MCF 10A (cell line): Measurements from ENCODE around the gene RPS3. TPM values are rescaled to one million over a fixed set of nuclear protein-coding genes. Genes with fewer than 3 reads are reported as not detected.

Experiments
- BruUV-seq: library from RNA; stranded (reverse); fragments of 400-500 nt; replicated peaks from 2 replicates; lab custom pipeline; 2021; lab: Mats Ljungman, UMichigan
- CTCF ChIA-PET: fragments of 300-600 bp; sonication (Branson Sonifier 250); formaldehyde crosslinking; extraction: SDS; loops from one replicate; lab custom pipeline; 2021; ENCODE audit warnings: antibody characterized with exemption, inconsistent platforms; lab: Yijun Ruan, JAX
- POLR2A ChIA-PET: fragments of 300-600, 350-650 bp; sonication (Branson Sonifier 250); formaldehyde crosslinking; extraction: SDS; loops from one replicate; lab custom pipeline; 2020; ENCODE audit warnings: antibody characterized with exemption, inconsistent platforms; lab: Yijun Ruan, JAX
- DNase-seq: peaks from one replicate; pipeline ENCODE4 v3.0.0-alpha.2; 2018; ENCODE audit not compliant: unreplicated experiment
- H3K27ac Mint-ChIP-seq: one replicate; pipeline ENCODE4 v1.8.0; 2022; ENCODE audit warnings: mild to moderate bottlenecking, low read depth, mixed read lengths; ENCODE audit not compliant: unreplicated experiment
- H3K27me3 Mint-ChIP-seq: one replicate; pipeline ENCODE4 v1.8.0; 2022; ENCODE audit warnings: mixed read lengths; ENCODE audit not compliant: insufficient read depth, unreplicated experiment
- H3K36me3 Mint-ChIP-seq: one replicate; pipeline ENCODE4 v1.8.0; 2022; ENCODE audit warnings: mild to moderate bottlenecking, moderate library complexity, mixed read lengths; ENCODE audit not compliant: insufficient read depth, unreplicated experiment
- H3K4me1 Mint-ChIP-seq: one replicate; pipeline ENCODE4 v1.8.0; 2022; ENCODE audit warnings: mixed read lengths; ENCODE audit not compliant: insufficient read depth, unreplicated experiment
- H3K4me3 Mint-ChIP-seq: one replicate; pipeline ENCODE4 v1.8.0; 2022; ENCODE audit warnings: mild to moderate bottlenecking, moderate library complexity, mixed read lengths; ENCODE audit not compliant: unreplicated experiment
- H3K9me3 Mint-ChIP-seq: one replicate; pipeline ENCODE4 v1.8.0; 2022; ENCODE audit warnings: mixed read lengths; ENCODE audit not compliant: unreplicated experiment
- intact Hi-C: fragments of 100-400 bp; cut with micrococcal nuclease; formaldehyde crosslinking; loops from 2 replicates; pipeline ENCODE4 v1.14.1; 2022
- total RNA-seq: library from RNA; stranded (reverse); gene quantifications from 2 replicates; pipeline ENCODE4 v1.2.3, GENCODE V29; 2022
- TF ChIP-seq, protein P1 (sequence below): fragments of 200-600 bp; IDR thresholded peaks from one replicate; pipeline ENCODE4 v1.8.0; 2022; ENCODE audit warnings: antibody characterized with exemption, mild to moderate bottlenecking; ENCODE audit not compliant: unreplicated experiment

The RPS3 gene
- total RNA-seq, 1 experiment from 2014 or later, result 3,444 TPM

DNA sequence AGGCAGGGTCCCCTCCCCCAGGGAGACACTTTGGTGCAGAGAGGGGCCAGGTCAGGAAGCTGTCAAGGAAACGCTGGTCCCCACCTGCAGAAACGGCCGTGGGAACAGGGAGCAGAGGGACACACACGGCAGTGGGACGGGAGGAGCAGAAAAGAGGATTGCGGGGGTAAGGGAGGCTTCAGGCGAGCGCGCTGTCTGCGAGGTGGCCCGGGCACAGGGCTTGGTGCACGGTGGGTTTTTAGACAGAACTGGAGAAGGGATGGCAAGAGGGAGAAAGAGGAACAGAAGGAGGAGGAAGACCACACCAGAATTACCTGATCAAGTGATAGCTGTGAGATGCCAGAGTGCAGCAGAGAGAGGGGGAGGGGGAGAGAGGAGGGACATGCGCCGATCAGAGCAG is 39.7 kb downstream of the RPS3 start:
- H3K36me3 Mint-ChIP-seq, result no peaks in the 10 kb centered on the region
- ChIA-PET POLR2A (no interaction called here), CTCF (interaction anchor here (1.2 to 9.4 kb wide), 2 partner anchors 16 to 94 kb away, joined by 3 to 284 read pairs; no protein-coding TSS in a partner anchor)
- TF ChIP-seq, protein P1, sequence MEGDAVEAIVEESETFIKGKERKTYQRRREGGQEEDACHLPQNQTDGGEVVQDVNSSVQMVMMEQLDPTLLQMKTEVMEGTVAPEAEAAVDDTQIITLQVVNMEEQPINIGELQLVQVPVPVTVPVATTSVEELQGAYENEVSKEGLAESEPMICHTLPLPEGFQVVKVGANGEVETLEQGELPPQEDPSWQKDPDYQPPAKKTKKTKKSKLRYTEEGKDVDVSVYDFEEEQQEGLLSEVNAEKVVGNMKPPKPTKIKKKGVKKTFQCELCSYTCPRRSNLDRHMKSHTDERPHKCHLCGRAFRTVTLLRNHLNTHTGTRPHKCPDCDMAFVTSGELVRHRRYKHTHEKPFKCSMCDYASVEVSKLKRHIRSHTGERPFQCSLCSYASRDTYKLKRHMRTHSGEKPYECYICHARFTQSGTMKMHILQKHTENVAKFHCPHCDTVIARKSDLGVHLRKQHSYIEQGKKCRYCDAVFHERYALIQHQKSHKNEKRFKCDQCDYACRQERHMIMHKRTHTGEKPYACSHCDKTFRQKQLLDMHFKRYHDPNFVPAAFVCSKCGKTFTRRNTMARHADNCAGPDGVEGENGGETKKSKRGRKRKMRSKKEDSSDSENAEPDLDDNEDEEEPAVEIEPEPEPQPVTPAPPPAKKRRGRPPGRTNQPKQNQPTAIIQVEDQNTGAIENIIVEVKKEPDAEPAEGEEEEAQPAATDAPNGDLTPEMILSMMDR, result no peak
- H3K9me3 Mint-ChIP-seq, result no peaks in the 10 kb centered on the region
- H3K4me1 Mint-ChIP-seq, result no peaks in the 10 kb centered on the region
- intact Hi-C loops, result no loop called here
- no peak overlapping the region for H3K4me3 Mint-ChIP-seq
- no TSS peak for BruUV-seq
- DNase-seq, result no peak
- H3K27ac Mint-ChIP-seq, result no peak overlapping the region
- no peaks in the 10 kb centered on the region for H3K27me3 Mint-ChIP-seq

DNA sequence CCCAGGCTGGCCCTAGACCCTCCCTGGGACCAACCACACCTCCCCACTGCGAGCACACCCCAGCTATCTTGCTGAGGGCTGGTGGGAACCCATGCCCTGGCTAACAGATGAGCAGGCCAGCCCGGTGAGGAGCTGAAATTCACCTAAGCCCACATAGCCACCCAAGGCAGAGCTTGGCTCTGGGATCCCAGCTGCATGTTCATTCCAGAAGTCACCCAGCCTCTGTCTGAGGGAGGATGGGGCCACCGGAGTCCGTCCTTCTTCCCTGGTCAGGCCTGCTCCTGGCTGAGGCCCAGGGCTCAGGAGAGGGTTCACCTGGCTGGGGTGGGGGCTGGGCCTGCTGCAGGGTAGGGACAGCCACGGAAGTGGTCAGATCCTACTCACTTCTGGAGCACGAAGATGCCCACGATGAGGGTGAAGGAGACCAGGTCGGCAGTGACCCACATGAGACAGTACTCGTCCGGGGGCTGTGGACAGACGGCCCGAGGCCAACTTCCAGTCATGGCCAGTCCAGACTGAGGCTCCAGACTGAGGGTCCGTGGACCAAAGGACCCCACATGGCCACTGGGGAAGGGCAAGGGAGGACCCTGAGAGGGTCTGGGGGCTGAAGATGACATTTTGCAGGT is 40.3 kb downstream of the RPS3 start:
- no peak for DNase-seq
- no peaks in the 10 kb centered on the region for H3K4me1 Mint-ChIP-seq
- H3K27ac Mint-ChIP-seq, result no peak overlapping the region
- H3K27me3 Mint-ChIP-seq, result no peaks in the 10 kb centered on the region
- H3K36me3 Mint-ChIP-seq, result no peaks in the 10 kb centered on the region
- no peaks in the 10 kb centered on the region for H3K9me3 Mint-ChIP-seq
- TF ChIP-seq, protein P1, result no peak
- H3K4me3 Mint-ChIP-seq, result no peak overlapping the region
- intact Hi-C loops, result no loop called here
- ChIA-PET POLR2A (no interaction called here), CTCF (interaction anchor here (0.5 to 9.4 kb wide), 4 partner anchors 17 to 455 kb away, joined by 3 to 284 read pairs (median 3); no protein-coding TSS in a partner anchor)
- no TSS peak for BruUV-seq

DNA sequence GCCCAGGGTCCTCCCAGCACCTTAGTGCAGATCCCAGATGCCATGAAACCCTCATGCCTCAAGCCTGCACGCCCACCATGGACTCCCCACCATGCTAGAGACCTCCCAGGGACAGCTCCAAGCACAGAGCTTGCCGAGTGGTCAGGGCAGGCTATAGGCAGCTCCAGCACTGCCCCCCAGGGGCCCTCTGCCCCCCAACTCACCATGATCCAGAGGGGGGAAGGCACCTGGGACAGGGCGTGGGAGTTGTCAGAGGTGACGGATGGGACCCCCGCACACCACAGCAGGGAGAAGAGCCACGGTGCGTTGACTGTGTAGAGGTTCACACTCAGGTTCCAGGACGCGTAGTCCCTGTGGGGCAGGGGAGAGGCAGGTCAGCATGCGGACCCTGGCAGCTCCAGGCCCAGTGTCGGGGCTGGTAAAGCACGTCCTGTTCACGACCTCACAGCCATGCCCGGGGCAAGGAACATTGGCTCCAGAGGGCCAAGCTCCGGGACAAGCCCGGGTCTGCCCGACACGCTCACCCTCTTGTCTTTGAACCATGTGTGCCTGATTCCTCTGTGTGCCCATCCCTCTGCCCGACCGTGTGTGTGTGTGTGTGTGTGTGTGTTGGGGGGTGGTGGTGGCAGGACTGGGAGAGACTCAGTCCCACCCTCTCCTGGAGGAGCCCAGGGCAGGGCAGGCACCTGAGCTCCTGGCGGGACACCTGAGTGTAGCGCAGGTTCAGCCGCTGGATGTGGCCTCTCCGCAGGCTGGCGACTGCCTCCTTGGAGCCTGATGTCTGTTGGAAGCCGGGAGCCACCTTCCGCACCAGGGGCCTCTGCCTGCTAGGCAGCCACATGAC is 41.9 kb downstream of the RPS3 start:
- ChIA-PET CTCF (interaction anchor here (0.6 to 9.4 kb wide), 5 partner anchors 17 to 92 kb away, joined by 4 to 284 read pairs (median 4); no protein-coding TSS in a partner anchor), POLR2A (no interaction called here)
- no peak for DNase-seq
- intact Hi-C loops, result no loop called here
- BruUV-seq, result no TSS peak
- no peak overlapping the region for H3K27ac Mint-ChIP-seq
- TF ChIP-seq, protein P1, result no peak
- no peaks in the 10 kb centered on the region for H3K4me1 Mint-ChIP-seq
- H3K27me3 Mint-ChIP-seq, result no peaks in the 10 kb centered on the region
- H3K36me3 Mint-ChIP-seq, result no peaks in the 10 kb centered on the region
- H3K9me3 Mint-ChIP-seq, result no peaks in the 10 kb centered on the region
- H3K4me3 Mint-ChIP-seq, result no peak overlapping the region

DNA sequence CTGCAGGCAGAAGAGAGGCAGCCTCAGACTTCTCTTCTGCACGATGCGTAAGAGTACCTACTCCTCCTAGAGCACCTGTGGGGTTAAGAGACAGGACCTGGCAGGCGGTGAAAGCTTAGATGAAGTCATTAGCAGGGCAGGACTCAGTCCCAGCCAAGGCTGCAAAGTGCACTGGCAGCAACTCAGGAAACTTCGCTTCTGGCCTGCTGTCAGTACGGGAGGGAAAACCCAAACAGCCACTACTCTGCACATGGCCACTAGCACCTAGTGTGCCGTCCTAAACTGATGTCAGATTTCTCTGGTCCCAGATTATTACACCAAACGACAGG is 42.5 kb downstream of the RPS3 start:
- intact Hi-C loops, result no loop called here
- no peaks in the 10 kb centered on the region for H3K9me3 Mint-ChIP-seq
- no peak overlapping the region for H3K27ac Mint-ChIP-seq
- no peak for DNase-seq
- ChIA-PET CTCF (interaction anchor here (0.6 to 9.4 kb wide), 4 partner anchors 17 to 91 kb away, joined by 4 to 284 read pairs (median 5); no protein-coding TSS in a partner anchor), POLR2A (no interaction called here)
- H3K27me3 Mint-ChIP-seq, result no peaks in the 10 kb centered on the region
- no peaks in the 10 kb centered on the region for H3K4me1 Mint-ChIP-seq
- no peak overlapping the region for H3K4me3 Mint-ChIP-seq
- no peaks in the 10 kb centered on the region for H3K36me3 Mint-ChIP-seq
- BruUV-seq, result no TSS peak
- TF ChIP-seq, protein P1, result no peak
